Globus pallidus (tissue), 1 donor: Measurements from ENCODE around the gene TYRO3.
A peak's percentile ranks its signal among the peaks of the same experiment; 100 is the strongest.
"Not testable (repeated sequence)": the region's sequence is repeated elsewhere in the genome, so short reads cannot be mapped to it uniquely, and the experiment has no call there.

Experiments
- DNase-seq: peaks from one replicate; pipeline ENCODE4 v3.0.0-alpha.2; 2015; ENCODE audit warnings: low spot score

The TYRO3 gene

DNA sequence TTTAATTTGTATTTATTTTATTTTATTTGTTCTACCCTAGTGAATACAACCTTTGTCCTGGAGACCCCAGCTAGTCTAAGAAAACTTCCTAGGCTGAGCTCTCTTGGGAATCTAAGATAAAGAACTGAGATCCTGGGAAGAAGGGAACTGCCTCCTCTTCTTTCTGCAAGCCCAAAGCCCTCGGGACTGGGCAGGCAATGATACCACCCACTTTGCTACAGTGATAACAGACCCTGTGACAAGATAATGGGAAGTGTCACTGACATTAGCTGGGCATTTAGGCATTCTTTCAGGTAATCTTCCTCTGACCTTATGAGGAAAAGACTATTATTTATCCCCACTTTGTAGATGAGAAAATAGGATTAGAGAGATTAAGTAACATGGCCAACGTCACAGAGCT lies 15.1 kb downstream of the TYRO3 start:
- no peak for DNase-seq

DNA sequence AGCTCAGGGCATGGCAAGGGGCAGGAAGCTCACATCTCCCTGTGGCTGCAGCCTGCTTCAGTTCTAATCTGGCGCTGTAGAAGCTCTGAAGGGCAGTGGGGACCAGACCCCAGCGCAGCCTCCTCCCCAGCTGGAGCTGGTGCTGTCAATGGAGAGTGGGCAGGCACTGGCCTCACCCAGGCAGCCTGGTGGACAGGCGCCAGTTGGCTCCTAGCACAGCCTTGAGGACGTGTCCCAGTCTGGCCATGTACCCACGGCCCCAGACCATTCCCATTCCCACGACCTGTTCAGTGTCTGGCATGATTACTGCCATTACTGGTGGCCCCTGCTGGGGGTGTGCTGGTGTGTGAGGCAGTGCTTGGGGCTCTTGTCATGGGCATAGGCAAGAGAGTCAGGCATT lies 16.3 kb downstream of the TYRO3 start:
- DNase-seq = no peak

DNA sequence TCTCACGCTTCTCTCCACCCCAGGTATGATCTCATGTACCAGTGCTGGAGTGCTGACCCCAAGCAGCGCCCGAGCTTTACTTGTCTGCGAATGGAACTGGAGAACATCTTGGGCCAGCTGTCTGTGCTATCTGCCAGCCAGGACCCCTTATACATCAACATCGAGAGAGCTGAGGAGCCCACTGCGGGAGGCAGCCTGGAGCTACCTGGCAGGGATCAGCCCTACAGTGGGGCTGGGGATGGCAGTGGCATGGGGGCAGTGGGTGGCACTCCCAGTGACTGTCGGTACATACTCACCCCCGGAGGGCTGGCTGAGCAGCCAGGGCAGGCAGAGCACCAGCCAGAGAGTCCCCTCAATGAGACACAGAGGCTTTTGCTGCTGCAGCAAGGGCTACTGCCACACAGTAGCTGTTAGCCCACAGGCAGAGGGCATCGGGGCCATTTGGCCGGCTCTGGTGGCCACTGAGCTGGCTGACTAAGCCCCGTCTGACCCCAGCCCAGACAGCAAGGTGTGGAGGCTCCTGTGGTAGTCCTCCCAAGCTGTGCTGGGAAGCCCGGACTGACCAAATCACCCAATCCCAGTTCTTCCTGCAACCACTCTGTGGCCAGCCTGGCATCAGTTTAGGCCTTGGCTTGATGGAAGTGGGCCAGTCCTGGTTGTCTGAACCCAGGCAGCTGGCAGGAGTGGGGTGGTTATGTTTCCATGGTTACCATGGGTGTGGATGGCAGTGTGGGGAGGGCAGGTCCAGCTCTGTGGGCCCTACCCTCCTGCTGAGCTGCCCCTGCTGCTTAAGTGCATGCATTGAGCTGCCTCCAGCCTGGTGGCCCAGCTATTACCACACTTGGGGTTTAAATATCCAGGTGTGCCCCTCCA lies 19.1 kb downstream of the TYRO3 start:
- peak; percentile 80 for DNase-seq

DNA sequence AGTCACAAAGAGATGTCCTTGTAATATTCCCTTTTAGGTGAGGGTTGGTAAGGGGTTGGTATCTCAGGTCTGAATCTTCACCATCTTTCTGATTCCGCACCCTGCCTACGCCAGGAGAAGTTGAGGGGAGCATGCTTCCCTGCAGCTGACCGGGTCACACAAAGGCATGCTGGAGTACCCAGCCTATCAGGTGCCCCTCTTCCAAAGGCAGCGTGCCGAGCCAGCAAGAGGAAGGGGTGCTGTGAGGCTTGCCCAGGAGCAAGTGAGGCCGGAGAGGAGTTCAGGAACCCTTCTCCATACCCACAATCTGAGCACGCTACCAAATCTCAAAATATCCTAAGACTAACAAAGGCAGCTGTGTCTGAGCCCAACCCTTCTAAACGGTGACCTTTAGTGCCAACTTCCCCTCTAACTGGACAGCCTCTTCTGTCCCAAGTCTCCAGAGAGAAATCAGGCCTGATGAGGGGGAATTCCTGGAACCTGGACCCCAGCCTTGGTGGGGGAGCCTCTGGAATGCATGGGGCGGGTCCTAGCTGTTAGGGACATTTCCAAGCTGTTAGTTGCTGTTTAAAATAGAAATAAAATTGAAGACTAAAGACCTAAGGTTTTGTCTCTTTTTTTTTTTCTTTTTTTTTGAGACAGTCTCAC lies 19.8 kb downstream of the TYRO3 start:
- DNase-seq = no peak

DNA sequence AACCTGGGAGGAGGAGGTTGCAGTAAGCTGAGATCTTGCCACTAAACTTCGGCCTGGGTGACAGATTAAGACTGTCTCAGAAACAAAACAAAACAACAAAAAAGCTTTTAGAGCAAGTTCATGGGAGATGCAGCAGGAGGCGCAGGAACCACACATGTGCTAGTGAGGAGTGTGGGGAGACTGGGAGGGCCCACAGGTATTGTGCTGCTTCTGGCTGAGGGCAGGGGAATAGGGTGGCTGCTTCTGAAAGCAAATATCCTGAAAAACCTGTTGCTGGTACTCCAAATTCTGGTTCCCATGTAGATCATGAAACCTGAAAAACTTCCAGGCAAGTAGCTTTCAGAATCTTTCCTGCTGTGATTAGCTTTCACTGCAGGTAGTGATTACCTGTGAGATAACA lies 22.1 kb downstream of the TYRO3 start:
- no peak for DNase-seq

DNA sequence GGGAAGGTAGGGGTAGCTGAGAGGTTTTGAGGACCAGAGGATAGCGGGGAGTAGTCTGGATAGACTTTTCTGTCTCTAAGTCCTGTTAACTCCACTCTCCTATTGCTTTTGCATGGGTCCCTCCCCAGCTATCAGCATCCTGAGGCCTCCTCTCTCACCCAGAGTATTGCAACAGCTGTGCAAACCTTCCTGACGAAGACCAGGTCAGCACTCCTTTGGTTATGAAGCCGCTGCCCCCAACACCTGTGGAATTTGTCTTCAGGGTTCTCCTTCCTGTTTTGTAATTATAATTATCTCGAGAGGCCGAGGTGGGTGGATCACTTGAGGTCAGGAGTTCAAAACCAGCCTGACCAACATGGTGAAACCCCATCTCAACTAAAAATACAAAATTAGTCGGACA lies 24.8 kb downstream of the TYRO3 start:
- DNase-seq = no peak

DNA sequence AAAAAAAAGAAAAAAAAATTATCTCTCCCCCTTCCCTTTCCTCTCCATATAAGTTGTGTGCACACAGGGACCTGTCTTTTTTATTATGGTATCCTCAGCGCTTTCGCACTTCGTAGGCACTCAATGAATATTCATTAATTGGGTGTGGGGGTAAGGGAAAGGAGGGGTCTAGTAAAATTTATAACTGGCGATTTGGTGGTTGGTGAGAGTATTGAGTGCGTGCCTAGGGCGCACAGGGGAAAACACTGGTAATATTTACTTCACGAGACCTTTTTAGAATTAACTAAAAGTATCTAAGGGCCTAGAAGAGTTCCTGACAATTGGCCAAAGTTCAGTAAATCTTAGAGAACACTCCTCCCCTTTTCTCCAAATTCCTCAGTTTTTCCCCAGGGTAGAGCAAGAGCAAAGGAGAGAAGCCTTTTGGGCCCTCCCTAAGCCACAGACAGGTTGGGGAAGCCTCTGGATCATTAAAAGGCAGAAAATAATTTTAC lies 25.7 kb downstream of the TYRO3 start:
- no peak for DNase-seq

DNA sequence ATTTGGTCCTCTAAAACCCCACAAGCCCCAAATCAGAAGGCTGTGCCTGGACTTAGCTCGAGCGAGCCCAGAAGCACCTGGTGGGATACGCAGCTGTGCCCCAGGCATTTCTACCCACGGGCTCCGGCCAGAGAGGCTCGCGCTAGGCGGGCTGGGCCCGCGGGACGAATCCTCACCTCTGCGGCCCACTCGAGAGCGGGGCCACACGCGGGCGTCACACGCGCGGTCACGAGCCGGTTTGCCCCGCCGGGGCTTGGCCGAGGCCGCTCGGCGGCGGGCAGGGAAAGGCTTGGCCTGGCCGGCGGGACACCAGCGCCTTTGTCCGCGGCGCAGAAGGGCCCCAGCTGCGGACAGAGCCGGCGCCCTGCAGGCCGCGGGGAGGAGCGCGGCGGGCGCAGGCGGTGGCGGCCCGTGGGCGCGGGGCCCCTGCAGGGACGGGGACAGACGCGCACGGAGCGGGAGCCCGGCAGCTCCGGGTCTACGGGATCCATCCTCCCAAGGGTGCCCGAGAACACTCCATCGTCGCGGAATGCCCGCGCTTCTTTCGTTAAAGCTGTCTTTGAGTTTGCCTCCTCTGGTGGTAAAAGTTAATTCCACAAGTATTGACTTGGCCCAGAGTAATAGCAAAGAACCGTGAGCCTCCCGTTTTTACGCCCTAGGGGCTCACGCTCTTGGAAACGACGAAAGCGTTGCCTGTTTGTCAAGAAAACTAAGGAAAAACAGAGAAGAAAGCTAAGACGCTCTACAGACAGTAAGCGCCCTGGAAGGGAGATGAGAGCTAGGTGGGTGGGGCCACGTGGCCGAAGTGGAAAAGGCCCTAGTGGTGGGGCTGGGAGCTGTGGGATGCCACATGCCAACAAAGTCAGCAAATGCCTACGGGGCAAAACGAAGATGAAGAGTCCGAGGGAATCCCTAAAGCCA lies 26.4 kb downstream of the TYRO3 start:
- DNase-seq = peak; percentile 78

DNA sequence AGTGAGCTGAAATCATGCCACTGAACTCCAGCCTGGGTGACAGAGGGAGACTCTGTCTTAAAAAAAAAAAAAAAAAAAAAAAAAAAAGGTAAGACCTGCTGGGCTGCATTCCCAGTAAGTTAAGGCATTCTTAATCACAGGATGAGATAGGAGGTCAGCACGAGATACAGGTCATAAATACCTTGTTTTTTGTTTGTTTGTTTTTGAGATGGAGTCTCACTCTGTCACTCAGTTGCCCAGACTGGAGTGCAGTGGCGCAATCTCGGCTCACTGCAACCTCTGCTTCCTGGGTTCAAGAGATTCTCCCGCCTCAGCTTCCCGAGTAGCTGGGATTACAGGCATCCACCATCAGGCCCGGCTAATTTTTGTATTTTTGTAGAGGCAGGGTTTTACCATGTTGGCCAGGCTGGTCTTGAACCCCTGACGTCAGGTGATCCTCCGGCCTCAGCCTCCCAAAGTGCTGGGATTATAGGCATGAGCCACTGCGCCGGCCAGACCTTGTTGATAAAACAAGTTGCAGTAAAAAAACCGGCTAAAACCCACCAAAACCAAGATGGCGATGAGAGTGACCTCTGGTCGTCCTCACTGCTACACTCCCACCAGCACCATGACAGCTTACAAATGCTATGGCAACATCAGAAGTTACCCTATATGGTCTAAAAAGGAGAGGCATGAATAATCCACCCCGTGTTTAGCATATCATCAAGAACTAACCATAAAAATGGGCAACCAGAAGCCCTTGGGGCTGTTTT lies 27.7 kb downstream of the TYRO3 start:
- not testable (repeated sequence) for DNase-seq

DNA sequence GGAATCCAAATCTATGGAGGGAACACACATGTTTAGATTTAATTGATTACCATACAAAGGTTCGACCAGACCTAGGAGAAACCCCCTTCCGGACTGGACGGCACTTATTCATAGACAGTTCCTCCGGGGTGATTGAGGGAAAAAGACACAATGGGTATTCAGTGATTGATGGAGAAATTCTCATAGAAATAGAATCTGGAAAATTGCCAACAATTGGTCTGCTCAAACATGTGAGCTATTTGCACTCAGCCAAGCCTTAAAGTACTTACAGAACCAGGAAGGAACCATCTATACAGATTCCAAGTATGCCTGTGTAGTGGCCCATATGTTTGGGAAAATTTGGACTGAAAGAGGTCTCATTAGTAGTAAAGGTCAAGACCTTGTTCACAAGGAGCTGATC lies 30.0 kb downstream of the TYRO3 start:
- DNase-seq = not testable (repeated sequence)

DNA sequence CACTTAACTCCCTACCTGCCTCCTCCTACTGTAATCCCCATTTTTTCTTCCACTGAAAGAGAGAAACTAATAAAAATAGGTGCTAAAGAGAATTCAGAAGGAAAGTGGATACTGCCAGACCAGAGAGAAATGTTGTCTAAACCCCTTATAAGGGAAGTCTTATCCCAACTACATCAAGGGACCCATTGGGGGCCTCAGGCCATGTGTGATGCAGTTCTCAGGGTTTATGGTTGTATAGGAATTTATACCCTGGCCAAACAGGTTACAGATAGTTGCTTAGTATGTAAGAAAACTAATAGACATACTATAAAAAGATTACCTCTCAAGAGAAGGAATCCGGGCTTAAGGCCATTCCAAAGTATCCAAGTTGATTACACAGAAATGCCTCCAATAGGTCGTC lies 30.6 kb downstream of the TYRO3 start:
- not testable (repeated sequence) for DNase-seq

DNA sequence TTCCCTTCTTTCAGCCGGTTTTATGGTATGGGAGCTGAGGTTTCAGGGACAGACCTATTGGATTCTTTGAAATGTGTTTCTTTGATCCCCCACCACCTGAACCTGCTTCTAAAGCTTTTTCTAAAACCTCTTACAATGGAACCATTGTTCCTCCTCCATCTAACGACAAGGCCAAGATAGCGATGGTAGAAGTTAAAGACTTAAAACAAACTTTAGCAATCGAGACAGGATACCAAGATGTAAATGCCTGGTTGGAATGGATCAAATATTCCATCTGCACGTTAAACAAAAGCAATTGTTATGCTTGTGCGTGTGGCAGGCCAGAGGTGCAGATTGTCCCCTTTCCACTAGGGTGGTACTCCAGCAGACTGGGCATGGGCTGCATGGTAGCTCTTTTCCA lies 32.2 kb downstream of the TYRO3 start:
- DNase-seq = not testable (repeated sequence)

DNA sequence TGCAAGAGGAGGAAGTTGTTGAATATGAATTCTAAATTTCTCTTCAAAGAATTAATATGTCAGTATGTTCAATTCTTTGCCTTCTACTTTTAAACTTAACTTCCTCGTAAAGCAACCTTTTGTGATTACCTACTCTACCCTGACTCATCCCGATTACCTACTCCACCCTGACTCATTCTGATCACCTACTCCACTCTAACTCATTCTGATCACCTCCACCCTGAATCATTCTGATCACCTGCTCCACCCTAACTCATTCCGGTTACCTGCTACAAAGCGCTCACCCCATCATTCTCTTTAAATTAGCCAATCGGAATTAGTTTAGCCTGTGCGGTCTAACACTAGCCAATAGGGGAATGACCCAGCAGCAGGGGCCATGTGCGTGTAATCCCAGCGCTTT lies 33.7 kb downstream of the TYRO3 start:
- DNase-seq = not testable (repeated sequence)

DNA sequence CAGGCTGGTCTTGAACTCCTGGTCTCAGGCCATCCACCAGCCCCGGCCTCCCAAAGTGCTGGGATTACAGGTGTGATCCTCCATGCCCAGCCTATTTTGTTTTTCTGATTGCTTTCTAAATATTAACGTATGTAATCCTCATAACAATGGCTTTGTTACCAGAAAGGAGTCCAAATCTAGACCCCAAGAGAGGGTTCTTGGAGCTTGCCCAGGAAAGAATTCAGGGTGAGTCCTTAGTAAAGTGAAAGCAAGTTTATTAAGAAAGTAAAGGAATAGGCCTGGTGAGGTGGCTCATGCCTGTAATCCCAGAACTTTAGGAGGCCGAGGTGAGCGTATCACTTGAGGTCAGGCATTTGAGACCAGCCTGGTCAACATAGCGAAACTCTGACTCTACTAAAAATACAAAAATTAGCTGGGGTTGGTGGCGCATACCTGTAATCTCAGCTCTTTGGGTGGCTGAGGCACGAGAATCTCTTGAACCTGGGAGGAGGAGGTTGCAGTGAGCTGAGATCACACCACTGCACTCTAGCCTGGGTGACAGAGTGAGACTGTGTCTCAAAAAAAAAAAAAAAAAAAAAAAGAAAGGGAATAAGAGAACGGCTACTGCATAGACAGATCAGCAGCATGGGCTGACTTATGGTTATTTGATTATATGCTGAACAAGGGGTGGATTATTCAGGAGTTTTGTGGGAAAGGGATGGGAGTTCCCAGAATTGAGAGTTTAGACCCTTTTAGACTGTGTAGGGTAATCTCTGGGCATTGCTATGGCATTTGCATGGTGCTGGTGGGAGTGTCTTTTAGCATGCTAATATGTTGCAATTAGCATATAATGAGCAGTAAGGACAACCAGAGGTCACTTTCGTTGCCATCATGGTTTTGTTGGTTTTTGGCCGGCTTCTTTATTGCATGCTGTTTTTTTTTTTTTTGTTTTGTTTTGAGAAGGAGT lies 36.1 kb downstream of the TYRO3 start:
- DNase-seq = no peak

DNA sequence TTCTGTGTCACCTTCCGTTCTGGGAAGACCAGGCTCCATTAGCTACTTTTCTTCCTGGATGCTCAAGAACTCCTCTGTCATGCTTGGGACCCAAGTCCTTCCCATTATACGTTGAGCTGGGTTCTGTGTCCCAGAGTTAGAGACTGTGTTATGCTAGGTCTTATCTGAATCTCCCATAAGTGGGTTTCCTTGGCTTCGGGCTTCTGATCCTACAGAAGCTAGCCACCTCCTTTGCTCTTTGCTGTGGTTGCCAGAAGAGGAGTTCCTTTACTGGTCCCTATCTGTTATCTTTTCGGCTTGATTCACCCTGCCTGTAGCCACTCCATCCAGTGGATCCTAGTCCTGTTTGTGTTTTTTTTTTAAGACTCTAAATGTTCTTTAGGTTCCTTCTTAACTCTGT lies 38.0 kb downstream of the TYRO3 start:
- no peak for DNase-seq

DNA sequence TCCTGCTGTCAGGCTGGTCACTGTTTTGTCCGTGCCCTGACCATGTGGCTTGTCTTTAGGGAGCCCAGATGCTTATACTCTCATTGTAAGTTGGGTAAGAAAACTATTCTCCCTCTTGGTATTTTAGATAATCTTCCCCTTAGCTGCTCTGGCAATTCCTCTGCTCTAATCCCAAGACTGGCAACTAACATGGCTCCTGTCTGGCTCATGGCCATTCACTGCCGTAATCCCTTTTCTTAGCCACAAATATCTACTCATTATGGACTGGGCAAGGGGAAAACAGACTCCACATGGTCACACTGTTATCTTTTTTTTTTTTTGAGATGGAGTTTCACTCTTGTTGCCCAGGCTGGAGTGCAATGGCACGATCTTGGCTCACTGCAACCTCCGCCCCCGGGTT lies 38.8 kb downstream of the TYRO3 start:
- DNase-seq = no peak

DNA sequence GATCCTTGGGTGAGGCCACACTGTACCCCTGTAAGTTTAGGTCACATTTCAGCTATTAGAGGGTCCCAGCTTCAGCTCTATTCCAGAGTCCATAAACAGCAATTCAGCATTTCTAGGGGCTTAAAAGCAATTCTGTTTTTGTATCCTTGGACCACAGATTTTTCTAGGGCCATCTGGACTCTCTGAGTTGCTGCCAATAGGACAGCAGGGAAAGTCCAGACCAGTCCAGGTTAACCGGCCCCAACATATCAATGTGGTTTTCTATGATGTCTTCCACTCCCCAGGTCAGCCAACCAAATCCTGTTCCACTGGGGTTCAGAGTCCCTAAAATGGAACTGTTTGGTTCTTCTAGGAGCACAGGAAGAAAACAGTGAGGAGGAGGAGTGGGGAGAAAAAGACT lies 40.0 kb downstream of the TYRO3 start:
- no peak for DNase-seq

DNA sequence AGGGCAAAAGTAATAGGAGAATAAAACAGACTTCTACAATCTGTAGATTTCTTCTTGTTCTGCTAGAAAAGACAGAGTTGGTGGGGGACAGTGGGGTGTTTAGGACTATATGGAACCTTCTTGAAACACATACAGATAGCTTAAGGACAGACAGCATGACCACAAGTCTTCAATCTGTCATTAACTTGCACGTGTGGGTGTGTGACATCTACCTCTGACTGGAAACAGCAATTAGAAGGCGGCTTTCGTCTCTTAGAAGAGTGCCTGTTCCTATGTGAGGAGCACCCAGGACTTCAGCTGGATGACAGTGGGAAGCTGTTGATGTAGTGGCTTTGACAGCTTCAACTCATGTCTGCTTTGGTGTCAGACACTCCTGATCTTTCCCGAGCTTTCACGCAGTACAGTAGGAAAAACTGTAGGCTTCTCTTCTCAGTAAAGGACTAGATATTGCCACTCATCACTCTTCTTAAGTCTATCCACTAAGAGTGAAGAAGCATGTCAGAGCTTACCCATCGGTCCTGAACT lies 44.5 kb downstream of the TYRO3 start:
- DNase-seq = no peak

DNA sequence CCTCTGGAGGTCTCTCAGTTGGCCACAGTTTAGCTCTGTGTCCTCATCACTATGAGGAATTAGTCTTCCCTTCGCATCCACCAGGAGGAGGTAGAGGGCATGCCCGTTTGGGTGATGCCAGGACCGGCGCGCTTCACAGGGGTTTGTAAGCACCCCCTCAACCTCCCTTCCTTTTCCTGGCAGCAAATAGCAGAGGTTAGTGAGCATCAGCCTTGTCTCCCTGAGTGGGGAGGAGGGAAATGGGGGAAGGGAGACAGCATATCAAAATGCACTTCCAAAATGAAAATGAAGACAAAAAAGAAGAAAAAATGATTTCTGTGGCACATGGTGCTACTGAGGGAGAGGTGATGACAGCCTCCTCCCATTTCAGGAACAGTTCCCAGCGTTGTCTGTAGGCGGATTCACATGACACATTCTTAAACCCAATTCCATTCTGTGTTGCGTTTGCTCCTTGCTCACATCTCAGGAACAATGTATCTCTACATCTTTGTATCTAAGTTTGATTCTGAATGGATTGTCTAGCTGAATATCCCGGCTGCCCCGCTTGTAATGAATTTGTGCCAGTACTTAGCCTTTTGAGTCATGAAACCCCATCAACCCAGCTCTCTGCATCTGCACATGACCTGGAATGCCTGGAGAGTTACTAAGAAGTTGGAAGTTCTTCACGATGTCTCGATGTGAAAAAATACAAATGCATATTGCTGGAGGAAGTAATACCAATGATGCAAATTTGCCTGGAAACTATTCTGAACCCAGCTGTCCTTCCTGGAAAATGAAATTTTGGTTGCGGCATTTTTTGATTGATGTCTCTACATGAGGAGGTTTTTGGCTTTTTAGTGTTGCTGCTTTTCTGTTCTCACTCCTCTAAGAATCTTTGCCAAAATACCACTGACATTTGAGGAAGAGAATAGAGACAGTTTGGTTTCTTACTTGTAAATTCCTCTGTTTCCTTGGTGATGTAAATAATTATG lies 45.2 kb downstream of the TYRO3 start:
- peak; percentile 79 for DNase-seq
